Measurements from ENCODE around the gene ZNF334.

Gene ZNF334

GRCh38 chr20:46488451-46488850 lies 24.9 kb downstream of the ZNF334 start:
- TF ChIP-seq CTCF (conservative IDR thresholded peaks at IDR 0.05; ENCODE audit: low read length), result no peak
- H3K4me3 ChIP-seq (ENCODE audit: low read length), result no peak overlapping the region
- no peak for DNase-seq (ENCODE audit: low read depth)

GRCh38 chr20:46487628-46488027 lies 25.7 kb downstream of the ZNF334 start:
- H3K4me3 ChIP-seq (ENCODE audit: low read length), result no peak overlapping the region
- DNase-seq (ENCODE audit: low read depth), result no peak
- no peak for TF ChIP-seq CTCF (conservative IDR thresholded peaks at IDR 0.05; ENCODE audit: low read length)

GRCh38 chr20:46485431-46485830 lies 27.9 kb downstream of the ZNF334 start:
- DNase-seq (ENCODE audit: low read depth), result no peak
- H3K4me3 ChIP-seq (ENCODE audit: low read length), result no peak overlapping the region
- TF ChIP-seq CTCF (conservative IDR thresholded peaks at IDR 0.05; ENCODE audit: low read length), result no peak

- no peak for DNase-seq (ENCODE audit: low read depth)
- TF ChIP-seq CTCF (conservative IDR thresholded peaks at IDR 0.05; ENCODE audit: low read length), result no peak
- H3K4me3 ChIP-seq (ENCODE audit: low read length), result no peak overlapping the region
Measured at GRCh38 chr20:46484954-46485353, 28.4 kb downstream of the ZNF334 start.

- DNase-seq (ENCODE audit: low read depth), result no peak
- no peak overlapping the region for H3K4me3 ChIP-seq (ENCODE audit: low read length)
- no peak for TF ChIP-seq CTCF (conservative IDR thresholded peaks at IDR 0.05; ENCODE audit: low read length)
Measured at GRCh38 chr20:46483879-46484278, 29.5 kb downstream of the ZNF334 start.

GRCh38 chr20:46482864-46483263 lies 30.5 kb downstream of the ZNF334 start:
- H3K4me3 ChIP-seq (ENCODE audit: low read length), result no peak overlapping the region
- no peak for TF ChIP-seq CTCF (conservative IDR thresholded peaks at IDR 0.05; ENCODE audit: low read length)
- no peak for DNase-seq (ENCODE audit: low read depth)

- no peak for TF ChIP-seq CTCF (conservative IDR thresholded peaks at IDR 0.05; ENCODE audit: low read length)
- H3K4me3 ChIP-seq (ENCODE audit: low read length), result no peak overlapping the region
- DNase-seq (ENCODE audit: low read depth), result no peak
Measured at GRCh38 chr20:46477640-46478039, 35.7 kb downstream of the ZNF334 start.

All from AG10803 (cell line).